ENCODE data around the gene HECW1. TPM values are rescaled to one million over a fixed set of nuclear protein-coding genes. Genes with fewer than 3 reads are reported as not detected.

HECW1 gene
- total and polyA plus RNA-seq, 4 donors = 0.05 TPM; not detected in 3

GRCh38 chr7:43604251-43604650 is 491.8 kb downstream of the HECW1 start (continued):
- no peak for TF ChIP-seq FOXA2 (IDR thresholded peaks at IDR 0.05)

GRCh38 chr7:43609097-43609496 is 496.6 kb downstream of the HECW1 start:
- 95% methylated on average over 2 of the region's 2 CpGs for WGBS
- Histone ChIP-seq H3K4me1 (ENCODE audit: control insufficient read depth in 4 of 4, insufficient read depth in 4 of 4, low read length in 3 of 4) (no peaks in the 10 kb centered on the region), H3K27ac (ENCODE audit: low read depth in 1 of 2, low read length in 2 of 2) (no peak overlapping the region), H3K4me3 (ENCODE audit: low read depth in 1 of 3, low read length in 3 of 3) (no peak overlapping the region), H3K9me3 (ENCODE audit: control insufficient read depth in 4 of 4, low read length in 3 of 4) (no peaks in the 10 kb centered on the region), H3K27me3 (ENCODE audit: control insufficient read depth in 4 of 4, insufficient read depth in 4 of 4, low read length in 3 of 4) (no peaks in the 10 kb centered on the region), H3K36me3 (ENCODE audit: control insufficient read depth in 4 of 4, insufficient read depth in 3 of 4, low read depth in 1 of 4, low read length in 3 of 4) (peaks cover 3 to 10% (median 8%) of the 10 kb centered on the region in 4 donors), H3K9ac (ENCODE audit: low read depth in 1 of 2, low read length in 2 of 2) (no peak overlapping the region)
- TF ChIP-seq RAD21 (IDR thresholded peaks at IDR 0.05) (no peak), REST (IDR thresholded peaks at IDR 0.05) (no peak), EGR1 (IDR thresholded peaks at IDR 0.05; ENCODE audit: low read depth in 2 of 2) (no peak), JUND (IDR thresholded peaks at IDR 0.05) (no peak), RXRA (IDR thresholded peaks at IDR 0.05) (no peak), YY1 (IDR thresholded peaks at IDR 0.05) (no peak)
- no peak for DNase-seq (ENCODE audit: low spot score)

GRCh38 chr7:43612128-43612527 is 499.7 kb downstream of the HECW1 start:
- H3K4me3 ChIP-seq (ENCODE audit: low read depth in 1 of 3, low read length in 3 of 3) = no peak overlapping the region
- no peak for DNase-seq (ENCODE audit: low spot score)
- H3K36me3 ChIP-seq (ENCODE audit: control insufficient read depth in 4 of 4, insufficient read depth in 3 of 4, low read depth in 1 of 4, low read length in 3 of 4) = peaks cover 3 to 13% (median 8%) of the 10 kb centered on the region in 4 donors
- H3K27ac ChIP-seq (ENCODE audit: low read depth in 1 of 2, low read length in 2 of 2) = no peak overlapping the region
- H3K9ac ChIP-seq (ENCODE audit: low read depth in 1 of 2, low read length in 2 of 2) = no peak overlapping the region
- no peaks in the 10 kb centered on the region for H3K4me1 ChIP-seq (ENCODE audit: control insufficient read depth in 4 of 4, insufficient read depth in 4 of 4, low read length in 3 of 4)
- WGBS = 91% methylated on average over 5 of the region's 5 CpGs
- TF ChIP-seq JUND (IDR thresholded peaks at IDR 0.05) (no peak), TAF1 (conservative IDR thresholded peaks at IDR 0.05) (no peak), CTCF (IDR thresholded peaks at IDR 0.05; ENCODE audit: low read depth, low read length, missing input control) (no peak), HNF4G (IDR thresholded peaks at IDR 0.05) (no peak), SP1 (IDR thresholded peaks at IDR 0.05) (no peak), FOXA1 (IDR thresholded peaks at IDR 0.05) (no peak), FOXA2 (IDR thresholded peaks at IDR 0.05) (no peak), HNF4A (conservative IDR thresholded peaks at IDR 0.05) (no peak), NR2F2 (IDR thresholded peaks at IDR 0.05) (no peak), MAX (IDR thresholded peaks at IDR 0.05) (no peak), RXRA (IDR thresholded peaks at IDR 0.05) (no peak), YY1 (IDR thresholded peaks at IDR 0.05) (no peak), ATF3 (IDR thresholded peaks at IDR 0.05) (no peak), GABPA (IDR thresholded peaks at IDR 0.05 in 1 of 2, conservative IDR thresholded peaks at IDR 0.05 in 1 of 2) (no peak), EGR1 (IDR thresholded peaks at IDR 0.05; ENCODE audit: low read depth in 2 of 2) (no peak), REST (IDR thresholded peaks at IDR 0.05) (no peak), RAD21 (IDR thresholded peaks at IDR 0.05) (no peak), ZBTB33 (IDR thresholded peaks at IDR 0.05) (no peak)
- H3K27me3 ChIP-seq (ENCODE audit: control insufficient read depth in 4 of 4, insufficient read depth in 4 of 4, low read length in 3 of 4) = no peaks in the 10 kb centered on the region
- H3K9me3 ChIP-seq (ENCODE audit: control insufficient read depth in 4 of 4, low read length in 3 of 4) = no peaks in the 10 kb centered on the region
